Loucy (cell line): ENCODE data around the gene RAPGEF2.

ENCODE experiments used
- EZH2phosphoT487 ChIP-seq: fragments of 200-600 bp; IDR thresholded peaks from 2 replicates; pipeline ENCODE4 v1.6.1; 2018; ENCODE audit warnings: antibody characterized with exemption, mild to moderate bottlenecking, moderate library complexity, borderline replicate concordance
- TF ChIP-seq, protein P1 (sequence below): fragments of 200-600 bp; sonication (generic); conservative IDR thresholded peaks from 2 replicates; pipeline ENCODE4 v1.5.1; 2014; ENCODE audit warnings: mild to moderate bottlenecking, antibody characterized with exemption, low read length

DNA sequence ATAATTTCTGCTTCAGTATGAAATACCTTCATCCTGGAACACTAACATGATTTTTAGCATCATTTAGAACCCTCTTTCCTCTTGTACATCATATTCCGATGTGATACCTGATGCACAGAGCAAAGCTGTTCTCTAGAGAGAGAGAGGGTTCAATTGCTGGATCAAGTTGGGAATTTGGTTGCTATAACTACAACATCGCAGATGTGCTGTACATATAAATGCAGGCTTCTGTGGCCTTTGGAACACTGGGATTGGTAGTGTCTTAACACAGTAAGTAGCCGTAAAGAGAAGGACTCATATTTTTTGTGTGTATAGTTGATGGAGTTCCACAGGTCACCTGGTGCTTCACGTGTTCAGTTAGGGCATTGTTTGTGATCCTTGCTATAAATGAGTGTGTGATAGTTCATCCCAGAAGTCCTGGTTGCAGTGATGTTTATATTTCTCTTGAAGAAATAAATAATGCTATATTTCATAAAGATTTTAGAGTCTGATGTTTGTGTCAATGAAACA lies 119.2 kb downstream of the RAPGEF2 start:
- TF ChIP-seq, protein P1, sequence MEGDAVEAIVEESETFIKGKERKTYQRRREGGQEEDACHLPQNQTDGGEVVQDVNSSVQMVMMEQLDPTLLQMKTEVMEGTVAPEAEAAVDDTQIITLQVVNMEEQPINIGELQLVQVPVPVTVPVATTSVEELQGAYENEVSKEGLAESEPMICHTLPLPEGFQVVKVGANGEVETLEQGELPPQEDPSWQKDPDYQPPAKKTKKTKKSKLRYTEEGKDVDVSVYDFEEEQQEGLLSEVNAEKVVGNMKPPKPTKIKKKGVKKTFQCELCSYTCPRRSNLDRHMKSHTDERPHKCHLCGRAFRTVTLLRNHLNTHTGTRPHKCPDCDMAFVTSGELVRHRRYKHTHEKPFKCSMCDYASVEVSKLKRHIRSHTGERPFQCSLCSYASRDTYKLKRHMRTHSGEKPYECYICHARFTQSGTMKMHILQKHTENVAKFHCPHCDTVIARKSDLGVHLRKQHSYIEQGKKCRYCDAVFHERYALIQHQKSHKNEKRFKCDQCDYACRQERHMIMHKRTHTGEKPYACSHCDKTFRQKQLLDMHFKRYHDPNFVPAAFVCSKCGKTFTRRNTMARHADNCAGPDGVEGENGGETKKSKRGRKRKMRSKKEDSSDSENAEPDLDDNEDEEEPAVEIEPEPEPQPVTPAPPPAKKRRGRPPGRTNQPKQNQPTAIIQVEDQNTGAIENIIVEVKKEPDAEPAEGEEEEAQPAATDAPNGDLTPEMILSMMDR: no peak
- no peak for TF ChIP-seq EZH2phosphoT487
